NOMO-1 (cell line): ENCODE results near the gene GAS7.

Source experiments
- DNase-seq, 2 experiments: peaks; one replicate each; lab custom pipeline; 2025; ENCODE audit not compliant: unreplicated experiment in 2 of 2; lab: John Stamatoyannopoulos, UW

GAS7 gene

GRCh38 chr17:9904277-9905077 lies 293.9 kb downstream of the GAS7 start:
- no peak for DNase-seq

- DNase-seq: no peak
Observed at GRCh38 chr17:9902120-9902519, 296.3 kb downstream of the GAS7 start.

- no peak for DNase-seq
Observed at GRCh38 chr17:9900784-9901183, 297.6 kb downstream of the GAS7 start.

GRCh38 chr17:9900044-9900594 lies 298.3 kb downstream of the GAS7 start:
- DNase-seq: no peak

GRCh38 chr17:9899280-9900043 lies 298.9 kb downstream of the GAS7 start:
- DNase-seq: no peak

- DNase-seq: no peak
Observed at GRCh38 chr17:9898812-9899211, 299.6 kb downstream of the GAS7 start.

- no peak for DNase-seq
Observed at GRCh38 chr17:9897372-9897968, 300.9 kb downstream of the GAS7 start.

- DNase-seq: no peak
Observed at GRCh38 chr17:9895923-9896322, 302.5 kb downstream of the GAS7 start.

GRCh38 chr17:9894231-9894630 lies 304.2 kb downstream of the GAS7 start:
- no peak for DNase-seq

GRCh38 chr17:9893411-9894012 lies 304.9 kb downstream of the GAS7 start:
- DNase-seq: no peak

GRCh38 chr17:9890124-9890523 lies 308.3 kb downstream of the GAS7 start:
- DNase-seq: no peak

GRCh38 chr17:9887508-9887907 lies 310.9 kb downstream of the GAS7 start:
- DNase-seq: no peak

GRCh38 chr17:9886141-9886930 lies 312.1 kb downstream of the GAS7 start:
- DNase-seq: no peak

GRCh38 chr17:9883451-9883850 lies 315.0 kb downstream of the GAS7 start:
- DNase-seq: no peak

GRCh38 chr17:9880582-9880999 lies 317.8 kb downstream of the GAS7 start:
- peak in 1 of 2 experiments; percentile 2 for DNase-seq

- peak; percentile 41 to 71 for DNase-seq
Observed at GRCh38 chr17:9878786-9879525, 319.4 kb downstream of the GAS7 start.

GRCh38 chr17:9878356-9878755 lies 320.1 kb downstream of the GAS7 start:
- no peak for DNase-seq

GRCh38 chr17:9875441-9875840 lies 323.0 kb downstream of the GAS7 start:
- no peak for DNase-seq

GRCh38 chr17:9874722-9875121 lies 323.7 kb downstream of the GAS7 start:
- DNase-seq: no peak
